ENCODE data around the gene NREP.

The NREP gene

GRCh38 chr5:111697881-111698757 lies 58.9 kb downstream of the NREP start:
- no peak overlapping the region for H3K4me3 ChIP-seq (ENCODE audit: control insufficient read depth, low read depth, low read length)
- TF ChIP-seq CTCF (conservative IDR thresholded peaks at IDR 0.05; ENCODE audit: control insufficient read depth, insufficient read depth, low read depth, low read length), result peak; percentile 58
- DNase-seq (ENCODE audit: low read depth), result peak; percentile 73

- no peak overlapping the region for H3K4me3 ChIP-seq (ENCODE audit: control insufficient read depth, low read depth, low read length)
- DNase-seq (ENCODE audit: low read depth), result peak; percentile 58
- TF ChIP-seq CTCF (conservative IDR thresholded peaks at IDR 0.05; ENCODE audit: control insufficient read depth, insufficient read depth, low read depth, low read length), result no peak
Measured at GRCh38 chr5:111697215-111697614, 59.8 kb downstream of the NREP start.

- no peak for DNase-seq (ENCODE audit: low read depth)
- TF ChIP-seq CTCF (conservative IDR thresholded peaks at IDR 0.05; ENCODE audit: control insufficient read depth, insufficient read depth, low read depth, low read length), result no peak
- H3K4me3 ChIP-seq (ENCODE audit: control insufficient read depth, low read depth, low read length), result no peak overlapping the region
Measured at GRCh38 chr5:111695991-111696390, 61.0 kb downstream of the NREP start.

GRCh38 chr5:111694133-111694532 lies 62.9 kb downstream of the NREP start:
- peak; percentile 86 for DNase-seq (ENCODE audit: low read depth)
- TF ChIP-seq CTCF (conservative IDR thresholded peaks at IDR 0.05; ENCODE audit: control insufficient read depth, insufficient read depth, low read depth, low read length), result no peak
- H3K4me3 ChIP-seq (ENCODE audit: control insufficient read depth, low read depth, low read length), result no peak overlapping the region

GRCh38 chr5:111691914-111692313 lies 65.1 kb downstream of the NREP start:
- no peak for TF ChIP-seq CTCF (conservative IDR thresholded peaks at IDR 0.05; ENCODE audit: control insufficient read depth, insufficient read depth, low read depth, low read length)

GRCh38 chr5:111691508-111691907 lies 65.5 kb downstream of the NREP start:
- DNase-seq (ENCODE audit: low read depth), result no peak
- H3K4me3 ChIP-seq (ENCODE audit: control insufficient read depth, low read depth, low read length), result no peak overlapping the region
- no peak for TF ChIP-seq CTCF (conservative IDR thresholded peaks at IDR 0.05; ENCODE audit: control insufficient read depth, insufficient read depth, low read depth, low read length)

More at GRCh38 chr5:111691914-111692313, 65.1 kb downstream of the NREP start:
- DNase-seq (ENCODE audit: low read depth), result peak; percentile 49
- H3K4me3 ChIP-seq (ENCODE audit: control insufficient read depth, low read depth, low read length), result no peak overlapping the region
